CD1c-positive myeloid dendritic cell (primary cell): ENCODE data around the gene ZIC5.

Source experiments
- DNase-seq: peaks from one replicate; pipeline ENCODE4 v3.0.0-alpha.2; 2016; ENCODE audit errors: extremely low spot score

Gene ZIC5

DNA sequence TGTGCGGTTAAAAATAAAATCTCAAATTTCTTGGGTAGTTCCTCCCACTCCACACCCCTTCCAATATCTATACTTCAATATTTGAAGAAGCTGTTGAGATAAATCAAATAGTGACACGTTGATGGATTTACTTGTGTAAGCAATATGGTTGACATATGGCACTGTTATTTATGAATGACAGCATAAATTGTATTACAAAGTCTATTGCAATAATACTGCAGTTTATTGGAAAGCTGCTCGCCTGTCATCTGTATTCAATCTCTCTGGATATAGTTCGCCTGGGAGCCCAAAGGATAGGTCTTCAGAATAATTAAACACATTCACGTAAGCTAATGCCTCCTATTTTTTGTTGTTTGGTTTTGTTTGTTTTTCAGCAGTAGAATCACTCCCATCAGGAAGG, 5.0 kb upstream of the ZIC5 start:
- no peak for DNase-seq

DNA sequence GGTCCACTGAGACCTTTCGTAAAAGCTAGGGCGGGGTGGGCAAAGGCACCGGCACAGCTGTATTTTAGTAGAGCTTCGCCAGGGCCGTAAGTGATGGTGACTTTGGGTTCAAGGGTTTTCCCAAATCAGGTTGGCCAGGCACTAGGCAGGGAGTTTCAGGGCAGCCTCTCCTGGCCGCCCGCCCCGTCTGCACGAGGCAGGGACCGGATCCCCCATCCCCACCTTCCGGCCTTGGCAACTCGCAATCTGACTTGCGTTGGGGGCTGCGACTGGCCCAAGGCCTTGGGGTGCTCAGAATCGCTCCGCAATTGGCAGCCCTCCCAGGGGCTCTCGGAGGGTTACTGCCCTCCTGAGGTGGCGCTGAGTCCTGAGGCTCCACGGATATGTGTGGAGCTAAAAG, 4.1 kb upstream of the ZIC5 start:
- DNase-seq: no peak

DNA sequence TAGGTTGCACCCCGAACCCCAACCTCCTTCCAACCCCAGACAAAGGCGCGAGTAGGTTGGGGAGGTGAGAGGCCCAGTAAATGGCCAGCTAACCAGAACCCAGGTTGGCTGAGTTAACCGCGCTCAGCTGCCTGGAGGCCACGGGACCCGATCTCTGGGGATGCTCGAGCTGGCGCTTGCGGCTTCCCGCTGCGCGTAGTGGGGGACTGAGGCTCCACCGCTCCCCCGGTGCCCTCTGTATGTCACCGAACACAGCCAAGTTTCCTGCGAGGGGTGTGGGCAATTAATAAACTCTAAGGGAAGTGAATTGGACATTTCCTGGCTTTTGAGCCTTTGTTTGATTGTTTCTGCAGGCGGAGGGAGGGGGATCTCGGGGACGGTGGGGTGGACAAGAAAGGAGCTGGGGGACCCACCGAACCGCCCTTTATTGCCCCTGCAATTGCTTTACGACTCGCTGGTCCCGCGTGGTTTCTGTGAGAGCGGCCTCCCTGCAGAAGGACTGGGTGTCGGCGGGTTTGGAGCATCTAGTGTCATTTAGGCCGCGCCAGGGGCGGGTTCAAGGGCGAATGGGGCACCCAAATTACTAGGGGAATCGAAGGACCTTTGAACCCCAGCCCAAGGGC, 3.5 kb upstream of the ZIC5 start:
- no peak for DNase-seq

DNA sequence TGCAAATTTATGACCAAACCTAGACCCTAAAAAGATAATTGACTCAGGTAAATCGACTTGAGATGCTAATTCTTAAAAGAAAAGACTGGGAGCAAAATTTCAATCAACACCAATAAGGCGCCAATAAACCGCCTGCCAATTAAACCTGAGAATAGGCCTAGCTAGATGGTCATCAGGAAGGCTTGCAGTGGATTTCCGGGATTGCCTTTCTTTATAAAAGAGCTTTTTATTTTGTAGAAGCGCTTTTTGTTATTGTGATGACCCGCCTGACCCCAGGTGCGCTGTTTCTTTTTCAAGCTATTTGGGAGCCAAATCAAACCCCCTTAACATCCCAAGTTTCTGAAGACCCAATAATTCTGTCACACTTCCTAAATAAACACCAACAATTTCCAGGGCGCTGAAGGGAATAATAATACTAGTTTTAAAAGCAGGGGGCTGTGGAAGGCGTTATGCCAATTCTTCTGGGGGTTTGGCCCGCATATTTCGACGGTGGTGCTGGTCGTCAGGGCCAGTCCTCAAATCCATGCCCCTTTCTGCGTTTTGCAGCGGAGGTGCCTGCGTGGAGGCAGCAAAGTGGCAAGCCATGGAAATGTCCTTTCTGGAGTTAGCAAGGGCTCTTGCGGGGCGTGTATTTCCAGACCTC, 2.9 kb upstream of the ZIC5 start:
- DNase-seq: no peak

DNA sequence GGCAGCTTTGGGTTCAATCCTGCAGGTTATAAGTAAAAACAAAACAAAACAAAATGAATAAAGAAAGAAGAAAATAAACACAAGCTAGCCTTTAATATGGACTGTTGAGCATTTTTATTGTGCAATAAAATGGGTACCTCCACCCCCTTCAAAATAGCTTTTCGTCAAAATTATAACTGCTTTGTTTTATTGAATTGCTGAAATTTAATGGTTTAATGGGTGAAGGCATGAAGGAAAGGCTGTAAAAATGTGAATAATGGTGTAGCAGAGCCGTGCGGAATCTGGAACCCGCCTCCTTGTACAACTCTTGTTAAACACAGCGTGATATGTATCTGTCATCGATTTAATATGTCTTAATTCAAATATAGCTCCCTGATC, 2.2 kb upstream of the ZIC5 start:
- DNase-seq: no peak

DNA sequence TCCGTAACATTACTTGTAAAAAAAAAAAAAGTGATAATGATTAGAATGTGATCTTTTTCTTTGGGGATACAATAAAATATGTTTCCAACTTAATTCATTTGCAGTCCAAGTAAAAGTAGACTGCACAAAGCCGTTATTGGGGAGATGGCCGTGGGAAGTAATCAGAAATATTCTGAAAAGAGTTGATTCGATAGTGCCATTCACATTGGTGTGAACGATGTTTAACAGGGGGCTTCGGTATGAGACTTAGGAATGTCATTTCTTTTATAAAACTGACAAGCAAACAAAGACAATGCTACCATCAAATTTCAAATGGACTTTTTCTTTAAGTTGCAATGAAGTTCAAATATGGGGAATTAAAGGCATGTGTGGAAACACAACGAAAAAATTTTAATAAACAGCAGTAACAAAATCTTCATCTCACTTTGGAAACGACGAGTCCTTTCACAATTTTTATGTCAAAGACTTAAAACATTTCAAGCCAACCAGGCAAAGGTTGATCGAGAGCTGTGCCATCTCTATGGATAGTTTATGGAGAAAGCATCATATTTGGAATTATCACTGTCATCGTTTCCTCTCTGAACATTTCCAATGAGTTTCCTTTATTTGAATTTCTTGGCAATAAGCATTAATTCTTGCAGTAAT, 1.7 kb upstream of the ZIC5 start:
- DNase-seq: no peak

DNA sequence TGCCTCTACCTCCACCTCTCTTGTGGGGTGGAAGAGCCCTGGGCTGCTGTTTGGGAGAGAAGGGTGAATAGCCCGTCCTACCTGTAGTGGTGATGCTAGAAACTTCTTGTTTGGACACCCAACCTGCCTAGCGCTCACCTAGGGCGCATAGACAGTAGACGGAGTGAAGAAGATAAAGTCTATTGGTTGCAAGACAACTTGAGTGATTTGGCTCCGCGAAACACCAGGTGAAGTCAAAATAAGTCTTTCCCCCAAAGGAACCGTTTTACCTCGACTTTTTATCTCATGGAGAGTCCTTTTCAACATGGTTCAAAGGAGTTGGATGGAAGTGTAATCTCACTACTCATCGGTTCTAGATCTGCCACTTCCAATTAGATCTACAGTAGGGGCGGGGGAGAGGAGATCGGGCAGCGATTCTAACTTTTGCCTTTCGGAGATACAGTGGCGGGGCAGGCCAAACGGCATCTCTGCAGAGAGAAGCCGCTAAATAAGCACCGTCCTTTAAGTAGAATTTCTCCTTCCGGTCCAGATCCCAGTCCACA, 694 bp upstream of the ZIC5 start:
- DNase-seq: no peak

DNA sequence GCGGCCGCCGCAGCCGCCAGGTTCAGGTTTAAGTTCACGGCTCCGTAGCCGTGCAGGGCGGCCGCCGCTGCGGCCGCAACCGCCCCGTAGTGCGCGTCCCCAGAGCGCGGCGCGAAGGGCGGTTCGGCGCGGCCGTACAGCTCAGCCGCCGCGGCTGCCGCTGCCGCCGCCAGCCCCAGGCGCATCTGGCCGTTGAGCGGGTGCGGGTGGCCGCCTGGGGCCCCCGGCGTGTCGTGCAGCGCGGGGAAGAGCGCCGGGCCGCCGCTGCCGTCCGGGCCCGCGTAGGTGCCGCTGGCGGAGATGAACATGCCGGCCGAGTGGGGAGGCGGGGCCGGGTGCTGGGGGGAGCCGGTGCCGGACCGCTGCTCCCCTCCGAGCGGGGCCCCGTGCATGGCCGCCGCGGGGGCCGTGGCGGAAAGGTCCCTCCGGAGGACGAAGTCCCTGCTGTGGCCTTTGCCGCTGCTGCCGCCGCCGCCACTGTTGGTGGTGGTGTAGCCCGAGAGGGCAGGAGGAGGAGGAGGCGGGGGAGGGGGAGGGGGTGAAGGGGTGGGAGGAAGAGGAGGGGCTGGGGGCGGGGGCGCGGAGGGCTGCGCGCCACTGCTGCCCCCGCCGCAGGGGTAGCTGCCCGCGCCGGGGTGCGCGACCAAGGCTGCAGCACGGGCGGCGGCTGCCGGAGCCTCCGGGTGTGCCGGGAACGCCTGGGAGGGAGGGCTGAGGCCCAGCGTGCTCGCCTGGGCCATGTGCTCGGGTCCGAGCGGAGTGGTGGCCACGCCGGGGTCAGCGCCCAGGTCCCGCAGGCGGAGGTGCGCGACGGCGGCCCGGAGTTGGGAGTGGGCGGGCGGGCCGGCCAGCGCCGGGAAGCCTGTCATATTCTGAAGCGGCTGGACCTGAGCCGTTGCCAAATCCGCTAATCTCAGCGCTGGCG, 654 bp downstream of the ZIC5 start:
- no peak for DNase-seq

DNA sequence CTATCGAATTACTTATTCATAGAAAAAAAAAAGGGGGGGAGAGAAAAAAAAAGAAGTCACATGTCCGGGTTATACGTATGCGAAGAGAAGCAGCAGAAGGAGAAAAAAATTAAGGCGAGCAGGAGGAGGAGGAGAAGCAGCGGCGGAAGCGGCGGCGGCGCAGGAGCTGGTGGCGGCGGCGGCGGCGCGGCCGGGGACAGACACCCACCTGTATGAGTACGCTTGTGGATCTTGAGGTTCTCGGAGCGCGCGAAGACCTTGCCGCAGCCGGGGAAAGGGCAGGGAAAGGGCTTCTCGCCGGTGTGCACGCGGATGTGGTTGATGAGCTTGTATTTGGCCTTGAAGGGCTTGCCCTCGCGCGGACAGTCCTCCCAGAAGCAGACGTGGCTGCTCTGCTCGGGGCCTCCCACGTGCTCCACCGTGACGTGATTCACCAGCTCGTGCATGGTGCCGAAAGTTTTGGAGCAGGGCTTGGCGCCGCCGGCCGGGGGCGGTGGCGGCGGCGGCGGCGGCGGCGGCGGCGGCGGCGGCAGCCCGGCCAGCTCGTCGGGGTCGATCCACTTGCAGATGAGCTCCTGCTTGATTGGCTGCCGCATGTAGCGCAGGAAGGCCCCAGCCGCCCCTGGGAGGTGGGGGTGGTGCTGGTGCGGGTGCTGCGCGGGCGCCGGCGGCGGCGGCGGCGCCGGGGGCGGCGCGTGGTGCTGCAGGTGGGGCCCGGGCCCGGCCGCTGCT, 1.5 kb downstream of the ZIC5 start:
- peak; percentile 28 for DNase-seq

DNA sequence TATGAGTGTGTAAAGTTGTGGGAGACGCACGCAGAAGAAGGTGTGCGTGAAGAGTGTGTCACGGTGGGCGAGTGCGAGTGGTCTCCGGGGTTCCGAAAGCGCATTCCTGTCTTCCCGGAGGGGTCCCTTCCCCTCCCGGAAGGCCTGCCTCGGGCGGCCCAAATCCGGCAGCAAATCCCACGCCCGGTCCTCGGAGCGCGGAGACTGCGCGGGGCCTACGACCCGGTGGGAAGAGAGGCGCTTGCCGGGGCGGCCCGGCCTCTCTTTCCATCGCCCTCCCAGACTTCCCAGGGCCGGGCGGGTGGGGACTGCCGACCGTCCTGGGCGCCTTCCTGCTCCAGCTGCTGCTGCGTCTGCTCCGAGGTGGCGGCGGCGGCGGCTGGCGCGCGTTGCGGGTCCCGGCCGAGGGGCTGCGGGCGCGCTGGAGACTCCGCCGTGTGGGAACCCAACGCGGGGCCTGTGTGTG, 2.1 kb downstream of the ZIC5 start:
- DNase-seq: no peak

DNA sequence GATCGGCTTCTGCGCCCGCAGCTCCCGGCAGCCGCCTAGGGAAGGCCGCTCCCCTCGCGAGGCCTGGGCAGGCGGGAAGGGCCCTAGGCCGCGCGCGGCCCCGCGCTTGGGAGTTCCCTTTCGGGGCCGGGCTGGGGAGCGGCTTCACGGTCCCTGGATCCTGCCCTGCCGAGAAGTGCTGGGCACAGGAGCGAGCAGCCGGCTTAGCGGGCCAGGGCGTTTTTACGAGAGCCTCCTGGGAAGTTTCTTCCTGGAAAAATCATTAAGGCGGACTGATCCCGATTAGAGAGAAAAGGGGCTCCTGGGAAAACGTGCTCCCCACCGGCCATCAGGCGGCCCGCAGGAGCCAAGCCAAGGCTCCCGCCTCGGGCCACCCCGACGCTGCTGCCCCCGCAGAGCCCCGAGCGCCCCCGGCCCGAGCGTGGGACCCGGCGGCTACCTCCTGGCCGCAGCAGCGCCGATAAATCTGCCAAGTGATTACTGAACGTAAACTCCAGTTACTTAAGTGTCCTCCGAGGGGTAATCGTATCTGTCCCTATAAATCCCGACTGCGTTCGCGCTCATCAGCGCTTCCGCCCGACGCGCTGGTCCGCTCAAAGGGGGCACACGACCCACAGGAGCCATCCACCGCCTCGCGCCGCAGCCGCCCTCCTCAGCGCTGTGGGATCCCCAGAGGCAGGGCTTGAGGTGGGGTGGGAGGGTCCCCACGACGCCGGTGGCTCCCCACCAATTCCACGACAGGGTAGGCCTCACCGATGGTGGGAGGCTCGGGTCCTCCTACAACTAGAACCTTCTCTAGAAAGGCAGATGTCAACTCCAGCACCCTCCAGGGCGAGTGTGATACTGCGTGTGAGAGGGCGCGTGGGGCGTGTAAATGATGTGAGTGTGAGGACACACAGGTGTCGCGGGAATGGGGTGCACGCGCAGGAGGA, 2.8 kb downstream of the ZIC5 start:
- no peak for DNase-seq

DNA sequence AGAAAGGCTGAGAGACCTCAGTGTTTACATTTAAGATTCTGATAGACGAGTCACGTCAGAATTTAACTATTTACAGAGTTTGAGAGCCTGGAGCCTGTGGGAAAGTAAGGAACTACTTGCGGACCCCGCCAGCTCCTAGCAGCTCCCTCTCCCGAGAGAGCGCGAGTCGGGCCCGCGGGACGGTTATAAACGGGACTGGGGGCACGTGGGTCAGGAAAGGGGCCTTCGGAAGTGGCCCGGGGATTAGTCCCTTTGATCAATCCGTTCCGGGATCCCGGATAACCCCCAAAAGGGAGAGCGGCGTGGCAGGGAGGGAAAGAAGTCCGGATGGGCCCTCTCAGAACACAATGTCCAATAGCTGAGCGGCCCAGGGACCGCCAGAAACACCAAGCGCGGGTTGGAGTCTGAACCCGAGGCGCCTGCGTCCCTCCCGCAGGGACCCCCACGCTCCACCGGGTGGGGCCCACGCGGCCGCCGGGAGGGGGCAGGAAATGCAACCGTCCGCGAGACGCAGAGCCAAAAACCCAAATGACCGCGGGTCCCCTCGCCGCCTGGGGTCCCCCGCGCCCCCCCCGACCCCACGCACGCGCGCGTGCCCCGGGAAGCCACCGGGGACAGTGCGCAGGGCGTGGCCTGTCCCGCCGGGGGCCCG, 3.6 kb downstream of the ZIC5 start:
- no peak for DNase-seq

DNA sequence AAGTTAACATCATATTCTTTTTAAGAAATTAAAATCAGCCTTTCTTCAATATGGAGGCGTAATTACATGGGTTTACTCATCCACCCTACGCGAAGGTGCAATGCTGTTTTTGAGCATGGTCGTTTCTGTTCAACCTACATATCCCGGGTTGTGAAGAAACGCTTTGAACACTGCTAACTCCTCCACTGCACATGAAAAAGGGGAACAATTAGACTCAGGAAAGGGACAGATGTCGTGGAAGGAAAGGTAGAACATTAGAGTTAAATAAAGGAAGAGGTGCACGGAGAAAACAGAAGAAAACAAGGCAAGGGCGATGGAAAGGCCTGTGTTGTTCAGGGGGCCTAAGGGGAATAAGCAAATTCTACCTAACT, 4.1 kb downstream of the ZIC5 start:
- DNase-seq: no peak

DNA sequence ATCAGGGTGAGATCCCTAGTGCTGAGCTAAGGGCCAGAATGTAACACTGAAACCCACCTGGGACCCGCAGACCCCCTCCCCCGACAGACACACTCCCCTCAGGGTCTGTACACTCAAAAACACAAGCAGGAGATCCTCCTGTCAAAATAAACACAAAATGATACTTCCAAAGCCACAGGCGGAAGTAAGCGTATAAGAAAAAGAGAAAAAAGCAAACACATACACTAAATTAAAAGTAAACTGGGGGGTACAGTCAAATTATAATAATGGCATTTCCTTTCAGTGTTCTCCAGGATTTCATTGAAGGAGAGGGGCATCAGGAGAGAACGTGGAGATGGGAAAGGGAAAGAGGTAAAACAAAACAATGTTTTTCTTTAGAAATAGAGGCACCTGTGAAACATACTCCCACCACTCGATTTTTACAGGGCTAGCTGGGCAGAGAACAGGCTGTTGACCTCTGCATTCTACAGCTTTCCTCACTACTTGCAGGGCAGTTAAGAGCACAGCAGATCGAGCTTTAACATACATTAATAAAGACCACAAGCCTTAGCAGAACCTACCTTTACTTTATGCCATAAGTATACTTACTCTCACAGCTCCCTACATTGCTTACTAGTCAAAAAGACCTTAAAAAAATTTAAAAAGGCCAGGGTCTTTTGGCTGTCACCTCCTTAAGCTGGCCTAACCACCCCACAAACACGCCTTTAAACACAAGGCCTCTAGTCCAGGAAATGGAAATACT, 5.3 kb downstream of the ZIC5 start:
- DNase-seq: no peak

DNA sequence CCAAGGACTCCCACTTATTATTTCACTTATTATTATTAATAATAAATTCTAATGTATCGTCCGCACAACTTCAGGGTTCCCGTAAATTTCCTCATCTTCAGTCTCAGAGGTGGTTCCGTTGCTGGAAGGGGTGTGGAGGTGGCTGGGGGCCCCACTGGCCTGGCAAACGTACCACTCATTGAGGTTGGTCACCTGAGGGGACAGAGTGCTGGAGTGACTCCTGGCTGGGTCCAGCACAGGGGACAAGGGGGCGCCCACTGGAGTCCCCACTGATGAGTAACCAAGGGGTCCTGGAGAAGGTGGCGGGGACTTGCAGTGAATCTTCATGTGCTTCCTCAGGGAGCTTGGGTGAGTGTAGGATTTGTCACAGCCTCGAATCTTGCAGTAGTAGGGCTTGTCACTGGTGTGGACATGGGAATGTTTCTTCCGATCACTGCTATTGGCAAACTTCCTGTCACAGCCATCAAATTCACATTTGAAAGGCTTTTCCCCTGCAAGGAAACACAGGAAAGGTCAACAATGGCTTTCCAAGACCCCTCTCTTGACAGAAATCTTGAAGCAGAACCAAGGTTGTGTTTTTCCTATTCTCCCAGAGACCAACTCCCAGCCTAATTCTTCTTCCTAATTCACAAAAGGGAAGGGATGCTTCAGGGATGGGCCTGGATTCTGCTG, 6.1 kb downstream of the ZIC5 start:
- no peak for DNase-seq

DNA sequence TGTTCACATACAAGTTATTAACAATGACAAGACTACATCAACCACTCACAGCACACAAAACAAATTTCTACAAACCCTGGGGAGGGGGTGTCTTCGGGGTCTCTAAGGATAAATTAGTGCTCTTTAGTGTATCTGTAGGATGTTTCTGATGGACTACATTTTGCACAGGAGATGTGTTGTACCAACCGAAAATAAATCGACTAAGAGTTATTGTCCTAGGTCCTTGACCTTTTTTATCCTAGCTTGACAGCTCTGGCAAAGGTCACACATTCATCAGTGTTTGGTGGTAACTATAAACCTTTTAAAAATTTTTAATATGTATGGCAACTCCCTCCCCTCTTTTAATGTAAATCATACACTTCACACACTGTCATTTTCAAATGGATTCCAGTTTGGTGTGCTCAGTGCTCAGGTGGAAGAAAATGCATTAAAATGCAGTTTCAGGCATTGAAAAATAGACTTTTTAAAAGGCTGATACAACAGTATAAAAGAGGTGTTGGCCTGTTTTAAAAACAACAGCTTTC, 7.7 kb downstream of the ZIC5 start:
- DNase-seq: no peak

DNA sequence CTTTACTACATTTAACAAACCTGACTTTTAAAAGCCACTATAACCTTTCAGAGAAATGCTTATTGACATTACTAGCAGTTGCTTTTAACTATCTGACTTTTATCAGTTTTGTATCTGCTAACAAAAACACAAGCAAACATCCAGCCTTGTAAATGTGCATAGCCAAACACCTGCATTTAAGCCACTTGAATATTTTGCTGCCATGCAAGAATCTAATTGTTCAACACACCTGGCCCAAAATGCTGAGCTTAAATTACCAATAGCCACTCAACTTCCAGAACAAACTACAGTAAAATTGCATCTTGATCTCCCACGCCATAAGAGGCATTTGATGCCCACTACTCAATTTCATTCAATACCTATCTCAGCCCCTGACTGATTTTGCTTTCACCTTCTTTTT, 9.3 kb downstream of the ZIC5 start:
- DNase-seq: no peak

DNA sequence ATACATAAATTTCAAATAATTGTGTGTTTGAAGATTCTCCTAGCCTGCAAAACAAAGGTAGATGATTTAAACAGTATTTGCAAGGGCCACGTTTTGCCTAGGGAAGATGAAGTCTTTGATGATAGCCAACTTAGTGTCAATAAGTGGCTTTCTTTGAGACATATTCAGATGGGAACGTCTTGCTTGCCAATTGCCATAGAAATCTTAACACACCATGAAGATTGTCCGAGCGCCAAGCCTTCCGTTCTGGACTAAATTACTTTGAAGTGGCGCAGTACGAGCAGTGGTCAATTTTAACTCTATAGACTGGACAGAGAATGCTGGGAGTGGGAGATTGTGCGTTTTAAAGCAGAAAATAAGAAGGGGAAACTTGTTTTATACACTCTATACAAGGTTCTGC, 9.9 kb downstream of the ZIC5 start:
- no peak for DNase-seq
